Stomach (tissue), 9 donors: ENCODE data around the gene ARRB1. TPM values are rescaled to one million over a fixed set of nuclear protein-coding genes. Genes with fewer than 3 reads are reported as not detected.

Experiments
- DNase-seq, 2 donors: peaks; one replicate each; pipeline versions ENCODE4 v3.0.0 to v3.0.0-alpha.2; 2013 to 2019
- H3K27ac ChIP-seq, 5 donors: fragments of 200-600 bp in 4 of 5; sonication (generic) in 4 of 5; one replicate each; pipeline ENCODE4 v1.5.1; 2013 to 2019; ENCODE audit warnings: mild to moderate bottlenecking in 1 of 5, moderate library complexity in 1 of 5
- H3K27me3 ChIP-seq, 3 donors: fragments of 200-600 bp; sonication (generic); one replicate each; pipeline ENCODE4 v1.5.1; 2017 to 2019; ENCODE audit warnings: mixed run types in 1 of 3
- H3K36me3 ChIP-seq, 4 donors: fragments of 200-600 bp; sonication (generic); 1 replicate in 3 of 4; 2 replicates in 1 of 4; pipeline ENCODE4 v1.5.1; 2016 to 2019
- H3K4me1 ChIP-seq, 4 donors: fragments of 200-600 bp; sonication (generic); one replicate each; pipeline ENCODE4 v1.5.1; 2016 to 2019
- H3K4me3 ChIP-seq, 4 donors: fragments of 200-600 bp; sonication (generic) in 3 of 4; one replicate each; pipeline ENCODE4 v1.5.1; 2016 to 2019; ENCODE audit warnings: mild to moderate bottlenecking in 1 of 4
- H3K9me3 ChIP-seq, 4 donors: fragments of 200-600 bp; sonication (generic); one replicate each; pipeline ENCODE4 v1.5.1; 2016 to 2019
- EP300 ChIP-seq: sonication (generic); formaldehyde crosslinking; IDR thresholded peaks from one replicate; pipeline ENCODE4 v1.6.1; 2017; ENCODE audit warnings: antibody characterized with exemption
- POLR2A ChIP-seq, 4 donors: fragments of 450-650 bp; IDR thresholded peaks; one replicate each; pipeline ENCODE4 v1.6.1; 2016; ENCODE audit warnings: antibody characterized with exemption in 4 of 4, control low read depth in 2 of 4, mild to moderate bottlenecking in 1 of 4, moderate library complexity in 1 of 4
- POLR2AphosphoS5 ChIP-seq, 3 donors: sonication (generic); formaldehyde crosslinking; IDR thresholded peaks; one replicate each; pipeline ENCODE4 v1.6.1; 2016; ENCODE audit warnings: antibody characterized with exemption in 3 of 3
- WGBS, 5 donors: extraction: QIAGEN DNeasy Blood & Tissue Kit in 3 of 5; methylation state at CpG; one replicate each; pipeline versions ENCODE4 v1.1.5 to v1.1.7; 2013 to 2018; 5-methylcytosine and 5-hydroxymethylcytosine counted together
- intact Hi-C: fragments of 100-400 bp; cut with DNase I; formaldehyde crosslinking; loops from one replicate; pipeline ENCODE4 v1.15.1; 2023; ENCODE audit warnings: low total_unique reads
- polyA plus RNA-seq, 3 donors: library from polyadenylated mRNA; stranded (reverse); fragments of 200-250 nt; gene quantifications; one replicate each; pipeline ENCODE4 v1.2.3, GENCODE V29; 2013
- total RNA-seq, 5 donors: library from RNA; depleted of rRNA; stranded (reverse); fragments of >200 nt; gene quantifications; one replicate each; pipeline versions ENCODE4 v1.1.0 to v1.2.3, GENCODE V29; 2014 to 2016
- TF ChIP-seq, protein P1 (sequence below), 7 experiments: fragments of 450-650 bp in 4 of 7; fragments of 200-600 bp in 3 of 7; sonication (generic) in 3 of 7; IDR thresholded peaks; one replicate each; pipeline ENCODE4 v1.5.1; 2016 to 2019; ENCODE audit warnings: antibody characterized with exemption in 7 of 7, control low read depth in 2 of 7, mild to moderate bottlenecking in 1 of 7
- donor health status: healthy with polysubstance abuse.
- donor health status: Bipolar disorder and iron deficiency.
- donor health status: healthy.

ARRB1 gene
- total and polyA plus RNA-seq, 8 donors, result 18.0 to 151 (median 48.4) TPM

- TF ChIP-seq POLR2A (IDR thresholded peaks at IDR 0.05), result no peak
- TF ChIP-seq, protein P1, sequence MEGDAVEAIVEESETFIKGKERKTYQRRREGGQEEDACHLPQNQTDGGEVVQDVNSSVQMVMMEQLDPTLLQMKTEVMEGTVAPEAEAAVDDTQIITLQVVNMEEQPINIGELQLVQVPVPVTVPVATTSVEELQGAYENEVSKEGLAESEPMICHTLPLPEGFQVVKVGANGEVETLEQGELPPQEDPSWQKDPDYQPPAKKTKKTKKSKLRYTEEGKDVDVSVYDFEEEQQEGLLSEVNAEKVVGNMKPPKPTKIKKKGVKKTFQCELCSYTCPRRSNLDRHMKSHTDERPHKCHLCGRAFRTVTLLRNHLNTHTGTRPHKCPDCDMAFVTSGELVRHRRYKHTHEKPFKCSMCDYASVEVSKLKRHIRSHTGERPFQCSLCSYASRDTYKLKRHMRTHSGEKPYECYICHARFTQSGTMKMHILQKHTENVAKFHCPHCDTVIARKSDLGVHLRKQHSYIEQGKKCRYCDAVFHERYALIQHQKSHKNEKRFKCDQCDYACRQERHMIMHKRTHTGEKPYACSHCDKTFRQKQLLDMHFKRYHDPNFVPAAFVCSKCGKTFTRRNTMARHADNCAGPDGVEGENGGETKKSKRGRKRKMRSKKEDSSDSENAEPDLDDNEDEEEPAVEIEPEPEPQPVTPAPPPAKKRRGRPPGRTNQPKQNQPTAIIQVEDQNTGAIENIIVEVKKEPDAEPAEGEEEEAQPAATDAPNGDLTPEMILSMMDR (IDR thresholded peaks at IDR 0.05), result no peak
- no peak for TF ChIP-seq POLR2AphosphoS5 (IDR thresholded peaks at IDR 0.05)
- TF ChIP-seq EP300, result no peak
- Histone ChIP-seq H3K36me3 (no peaks in the 10 kb centered on the region), H3K4me1 (peaks cover 16 to 23% (median 19%) of the 10 kb centered on the region in 4 donors), H3K9me3 (no peaks in the 10 kb centered on the region), H3K4me3 (peak overlapping the region in 1 of 4 donors; percentile 57), H3K27me3 (peaks cover 0 to 76% (median 35%) of the 10 kb centered on the region in 3 donors), H3K27ac (no peak overlapping the region)
- peak in 1 of 2 donors; percentile 17 for DNase-seq
- intact Hi-C loops, result no loop called here
- WGBS, 5 donors, result 44 to 63% (median 54%) methylated on average over 10 of the region's 10 CpGs
These were observed 111.8 kb downstream of the ARRB1 start for GRCh38 chr11:75239531-75240290.

GRCh38 chr11:75238595-75239440 is 112.6 kb downstream of the ARRB1 start:
- Histone ChIP-seq H3K4me1 (peaks cover 16 to 23% (median 19%) of the 10 kb centered on the region in 4 donors), H3K27ac (no peak overlapping the region), H3K9me3 (no peaks in the 10 kb centered on the region), H3K36me3 (no peaks in the 10 kb centered on the region), H3K27me3 (peaks cover 0 to 67% (median 35%) of the 10 kb centered on the region in 3 donors), H3K4me3 (no peak overlapping the region)
- DNase-seq, result peak in 1 of 2 donors; percentile 13
- TF ChIP-seq POLR2A (IDR thresholded peaks at IDR 0.05) (no peak), POLR2AphosphoS5 (IDR thresholded peaks at IDR 0.05) (no peak), EP300 (no peak)
- TF ChIP-seq, protein P1 (IDR thresholded peaks at IDR 0.05), result no peak
- 66 to 78% (median 74%) methylated on average over 9 of the region's 9 CpGs for WGBS, 5 donors
- intact Hi-C loops, result no loop called here

DNA sequence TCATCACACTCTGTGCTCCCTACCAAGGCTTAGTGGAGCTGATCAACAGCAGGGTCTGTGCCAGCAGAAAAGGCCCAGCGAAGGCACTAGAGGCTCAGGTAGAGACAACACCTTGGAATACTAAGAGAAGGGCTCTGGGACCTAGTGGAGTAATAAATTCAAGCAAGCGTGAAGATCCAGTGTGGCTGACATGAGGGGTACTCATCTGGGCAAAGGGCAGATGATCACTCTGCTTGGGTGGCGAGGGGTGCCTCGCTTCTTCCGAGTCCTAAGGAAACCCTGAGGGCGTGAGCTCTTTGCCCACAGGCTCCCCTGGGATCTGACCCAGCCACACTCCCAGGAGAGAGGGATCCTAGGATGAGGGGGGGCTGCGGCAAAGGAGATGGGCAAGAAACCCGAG is 114.4 kb downstream of the ARRB1 start:
- peaks cover 0 to 49% (median 19%) of the 10 kb centered on the region in 3 donors for H3K27me3 ChIP-seq
- no peaks in the 10 kb centered on the region for H3K9me3 ChIP-seq
- intact Hi-C loops, result no loop called here
- 71 to 85% (median 82%) methylated on average over 8 of the region's 8 CpGs for whole genome bisulfite sequencing, 5 donors
- no peak overlapping the region for H3K4me3 ChIP-seq
- no peaks in the 10 kb centered on the region for H3K36me3 ChIP-seq
- H3K4me1 ChIP-seq, result peaks cover 11 to 19% (median 15%) of the 10 kb centered on the region in 4 donors
- no peak for DNase-seq
- TF ChIP-seq POLR2AphosphoS5 (IDR thresholded peaks at IDR 0.05) (no peak), EP300 (no peak), POLR2A (IDR thresholded peaks at IDR 0.05) (no peak)
- TF ChIP-seq, protein P1 (IDR thresholded peaks at IDR 0.05), result no peak
- no peak overlapping the region for H3K27ac ChIP-seq

GRCh38 chr11:75236062-75236461 is 115.4 kb downstream of the ARRB1 start:
- TF ChIP-seq EP300 (no peak), POLR2AphosphoS5 (IDR thresholded peaks at IDR 0.05) (no peak), POLR2A (IDR thresholded peaks at IDR 0.05) (no peak)
- TF ChIP-seq, protein P1 (IDR thresholded peaks at IDR 0.05), result no peak
- Histone ChIP-seq H3K4me1 (peaks cover 9 to 13% (median 10%) of the 10 kb centered on the region in 4 donors), H3K4me3 (no peak overlapping the region), H3K9me3 (no peaks in the 10 kb centered on the region), H3K36me3 (no peaks in the 10 kb centered on the region), H3K27me3 (peaks cover 0 to 46% (median 14%) of the 10 kb centered on the region in 3 donors), H3K27ac (no peak overlapping the region)
- 39 to 62% (median 51%) methylated on average over 5 to 8 of the region's 8 CpGs for WGBS, 5 donors
- peak in 1 of 2 donors; percentile 5 for DNase-seq
- intact Hi-C loops, result no loop called here
